GM21723 (cell line): Measurements from ENCODE around the gene MAST3.

Experiments used
- ATAC-seq: cut with Tn5 transposase; IDR thresholded peaks from one replicate; pipeline ENCODE4 v1.9.1; 2021; ENCODE audit warnings: mild to moderate bottlenecking, moderate library complexity; ENCODE audit not compliant: unreplicated experiment

Gene MAST3

GRCh38 chr19:18109733-18110608, 12.4 kb downstream of the MAST3 start:
- ATAC-seq, result no peak

GRCh38 chr19:18110609-18111232, 13.1 kb downstream of the MAST3 start:
- ATAC-seq, result no peak

- no peak for ATAC-seq
Measured at GRCh38 chr19:18112989-18113478, 15.5 kb downstream of the MAST3 start.

GRCh38 chr19:18113827-18114226, 16.2 kb downstream of the MAST3 start:
- ATAC-seq, result no peak

GRCh38 chr19:18114483-18114882, 16.9 kb downstream of the MAST3 start:
- ATAC-seq, result no peak

- no peak for ATAC-seq
Measured at GRCh38 chr19:18117364-18117691, 19.8 kb downstream of the MAST3 start.

GRCh38 chr19:18117692-18118378, 20.3 kb downstream of the MAST3 start:
- ATAC-seq, result peak; percentile 84

- ATAC-seq, result no peak
Measured at GRCh38 chr19:18118420-18119012, 20.9 kb downstream of the MAST3 start.

- ATAC-seq, result no peak
Measured at GRCh38 chr19:18119013-18119716, 21.6 kb downstream of the MAST3 start.

- ATAC-seq, result no peak
Measured at GRCh38 chr19:18119717-18120105, 22.1 kb downstream of the MAST3 start.

- no peak for ATAC-seq
Measured at GRCh38 chr19:18120127-18120526, 22.5 kb downstream of the MAST3 start.

GRCh38 chr19:18121166-18121565, 23.6 kb downstream of the MAST3 start:
- ATAC-seq, result no peak

GRCh38 chr19:18122424-18122823, 24.8 kb downstream of the MAST3 start:
- ATAC-seq, result no peak

- ATAC-seq, result no peak
Measured at GRCh38 chr19:18122860-18123795, 25.6 kb downstream of the MAST3 start.

- no peak for ATAC-seq
Measured at GRCh38 chr19:18123819-18124218, 26.2 kb downstream of the MAST3 start.

GRCh38 chr19:18126097-18126496, 28.5 kb downstream of the MAST3 start:
- ATAC-seq, result no peak

- no peak for ATAC-seq
Measured at GRCh38 chr19:18128044-18128443, 30.5 kb downstream of the MAST3 start.

- no peak for ATAC-seq
Measured at GRCh38 chr19:18128805-18129204, 31.2 kb downstream of the MAST3 start.

GRCh38 chr19:18130523-18131242, 33.1 kb downstream of the MAST3 start:
- no peak for ATAC-seq
